Cardiac muscle cell (in vitro differentiated cells and primary cell): ENCODE results near the gene KIAA1614. TPM values are rescaled to one million over a fixed set of nuclear protein-coding genes. Genes with fewer than 3 reads are reported as not detected.
A peak's percentile ranks its signal among the peaks of the same experiment; 100 is the strongest.

ENCODE experiments used
- DNase-seq, 2 donors: peaks; one replicate each; pipeline versions ENCODE4 v3.0.0 to v3.0.0-alpha.2; 2010 to 2017; ENCODE audit warnings: low read depth in 1 of 2, low spot score in 1 of 2
- H3K27ac ChIP-seq: fragments of 200-600 bp; sonication (generic); 2 replicates; pipeline ENCODE4 v1.5.1; 2016
- H3K27me3 ChIP-seq: fragments of 200-600 bp; sonication (generic); 2 replicates; pipeline ENCODE4 v1.6.0; 2016; ENCODE audit warnings: control low read depth
- H3K36me3 ChIP-seq: fragments of 200-600 bp; sonication (generic); 2 replicates; pipeline ENCODE4 v1.5.1; 2016; ENCODE audit warnings: control low read depth
- H3K4me1 ChIP-seq: fragments of 200-600 bp; sonication (generic); 2 replicates; pipeline ENCODE4 v1.8.1; 2017; ENCODE audit warnings: low read depth, mild to moderate bottlenecking, mixed run types
- H3K4me3 ChIP-seq: fragments of 200-600 bp; sonication (generic); 2 replicates; pipeline ENCODE4 v1.5.1; 2016; ENCODE audit warnings: mild to moderate bottlenecking
- H3K9me3 ChIP-seq: fragments of 200-600 bp; sonication (generic); 2 replicates; pipeline ENCODE4 v1.5.1; 2017; ENCODE audit warnings: low read depth, mild to moderate bottlenecking, control low read depth
- CTCF ChIP-seq: IDR thresholded peaks from 2 replicates; pipeline ENCODE4 v1.5.1; 2012; ENCODE audit warnings: low read depth, mild to moderate bottlenecking, low read length
- polyA plus RNA-seq: library from polyadenylated mRNA; unstranded; fragments of >200 nt; fragmentation: Nextera tagmentation; extraction: Ambion mirVana; gene quantifications from 2 replicates; pipeline ENCODE4 v1.2.1, GENCODE V29; 2016
- total RNA-seq: library from RNA; depleted of rRNA; stranded (reverse); fragments of >200 nt; gene quantifications from 2 replicates; pipeline ENCODE4 v1.2.3, GENCODE V29; 2016

The KIAA1614 gene
- total and polyA plus RNA-seq, 2 experiments from 2014 or later: 1.3 to 2.2 TPM

- no peaks in the 10 kb centered on the region for H3K36me3 ChIP-seq
- no peak for TF ChIP-seq CTCF
- no peak overlapping the region for H3K4me3 ChIP-seq
- no peak overlapping the region for H3K27ac ChIP-seq
- no peaks in the 10 kb centered on the region for H3K27me3 ChIP-seq
- peak; percentile 15 to 74 for DNase-seq
- peaks cover 48% of the 10 kb centered on the region for H3K4me1 ChIP-seq
- no peaks in the 10 kb centered on the region for H3K9me3 ChIP-seq
Measured at GRCh38 chr1:180923021-180923841, 10.5 kb downstream of the KIAA1614 start.

- Histone ChIP-seq H3K4me1 (peaks cover 54% of the 10 kb centered on the region), H3K9me3 (no peaks in the 10 kb centered on the region), H3K4me3 (no peak overlapping the region), H3K27me3 (no peaks in the 10 kb centered on the region), H3K27ac (no peak overlapping the region), H3K36me3 (no peaks in the 10 kb centered on the region)
- no peak for DNase-seq
- no peak for TF ChIP-seq CTCF
Measured at GRCh38 chr1:180923887-180924286, 11.2 kb downstream of the KIAA1614 start.

- H3K36me3 ChIP-seq: no peaks in the 10 kb centered on the region
- DNase-seq: no peak
- H3K4me1 ChIP-seq: peaks cover 58% of the 10 kb centered on the region
- no peaks in the 10 kb centered on the region for H3K9me3 ChIP-seq
- TF ChIP-seq CTCF: no peak
- H3K4me3 ChIP-seq: no peak overlapping the region
- no peaks in the 10 kb centered on the region for H3K27me3 ChIP-seq
- no peak overlapping the region for H3K27ac ChIP-seq
Measured at GRCh38 chr1:180924939-180925338, 12.2 kb downstream of the KIAA1614 start.

GRCh38 chr1:180925471-180926051 lies 12.9 kb downstream of the KIAA1614 start:
- H3K4me1 ChIP-seq: peaks cover 60% of the 10 kb centered on the region
- TF ChIP-seq CTCF: no peak
- no peaks in the 10 kb centered on the region for H3K9me3 ChIP-seq
- H3K27me3 ChIP-seq: no peaks in the 10 kb centered on the region
- no peak overlapping the region for H3K4me3 ChIP-seq
- no peak for DNase-seq
- H3K36me3 ChIP-seq: no peaks in the 10 kb centered on the region
- H3K27ac ChIP-seq: peak overlapping the region; percentile 72

- DNase-seq: peak; percentile 68 to 83
- H3K27ac ChIP-seq: peak overlapping the region; percentile 72
- no peak overlapping the region for H3K4me3 ChIP-seq
- no peaks in the 10 kb centered on the region for H3K9me3 ChIP-seq
- peaks cover 68% of the 10 kb centered on the region for H3K4me1 ChIP-seq
- no peaks in the 10 kb centered on the region for H3K36me3 ChIP-seq
- no peak for TF ChIP-seq CTCF
- H3K27me3 ChIP-seq: no peaks in the 10 kb centered on the region
Measured at GRCh38 chr1:180926164-180926981, 13.7 kb downstream of the KIAA1614 start.
